Stimulated activated CD4-positive, alpha-beta T cell treated with anti-CD3 and anti-CD28 coated beads, Interleukin-15, amount 100 ng/mL, for 48 hours (primary cell): Measurements from ENCODE around the gene ARHGAP8.

ENCODE experiments used
- DNase-seq, 2 donors: peaks; one replicate each; pipeline ENCODE4 v3.0.0-alpha.2; 2020; ENCODE audit warnings: low read depth in 2 of 2

ARHGAP8 gene

GRCh38 chr22:44906999-44907644 lies 154.7 kb downstream of the ARHGAP8 start:
- DNase-seq: no peak

- no peak for DNase-seq
These were observed 155.7 kb downstream of the ARHGAP8 start for GRCh38 chr22:44907765-44908737.

GRCh38 chr22:44909241-44909640 lies 156.9 kb downstream of the ARHGAP8 start:
- no peak for DNase-seq
